PC-3 (cell line): ENCODE measurements around the gene MGLL. TPM values are rescaled to one million over a fixed set of nuclear protein-coding genes. Genes with fewer than 3 reads are reported as not detected.
A peak's percentile ranks its signal among the peaks of the same experiment; 100 is the strongest.

Experiments used
- ATAC-seq: fragments of 200-7000 bp; cut with Tn5 transposase; 2 replicates; pipeline ENCODE4 v1.9.1; 2020; ENCODE audit warnings: mild to moderate bottlenecking, moderate library complexity
- BruUV-seq: library from RNA; stranded (reverse); fragments of 400-500 nt; replicated peaks from 2 replicates; lab custom pipeline; 2021; lab: Mats Ljungman, UMichigan
- CTCF ChIA-PET: fragments of 300-600 bp; sonication (Branson Sonifier 250); formaldehyde crosslinking; loops from one replicate; lab custom pipeline; 2022; ENCODE audit warnings: antibody characterized with exemption; lab: Charles Lee
- POLR2A ChIA-PET: fragments of 300-600 bp; sonication (Branson Sonifier 250); formaldehyde crosslinking; loops from one replicate; lab custom pipeline; 2022; ENCODE audit warnings: antibody characterized with exemption; ENCODE audit not compliant: unreplicated experiment; lab: Charles Lee
- DNase-seq: peaks from one replicate; pipeline ENCODE4 v3.0.0-alpha.2; 2015
- H2AFZ ChIP-seq: fragments of 300-600 bp; sonication (generic); 2 replicates; pipeline ENCODE4 v1.6.0; 2016; ENCODE audit warnings: antibody characterized with exemption, low read length
- H3F3A ChIP-seq: fragments of 300-600 bp; sonication (generic); one replicate; pipeline ENCODE4 v1.6.0; 2017; ENCODE audit warnings: antibody characterized with exemption, low read length, control low read depth, mild to moderate bottlenecking; ENCODE audit not compliant: unreplicated experiment
- H3K27ac ChIP-seq: fragments of 300-600 bp; sonication (generic); 2 replicates; pipeline ENCODE4 v1.5.1; 2016; ENCODE audit warnings: mild to moderate bottlenecking, low read length
- H3K27me3 ChIP-seq: fragments of 300-600 bp; sonication (generic); 2 replicates; pipeline ENCODE4 v1.6.1; 2016; ENCODE audit warnings: low read length, mixed read lengths
- H3K36me3 ChIP-seq: fragments of 300-600 bp; sonication (generic); 2 replicates; pipeline ENCODE4 v1.6.1; 2016; ENCODE audit warnings: low read depth, mixed run types, low read length, mixed read lengths
- H3K4me1 ChIP-seq: fragments of 300-600 bp; sonication (generic); 2 replicates; pipeline ENCODE4 v1.5.1; 2016; ENCODE audit warnings: low read length; ENCODE audit not compliant: insufficient read depth
- H3K4me2 ChIP-seq: fragments of 300-600 bp; sonication (generic); 2 replicates; pipeline ENCODE4 v1.6.0; 2016; ENCODE audit warnings: low read length
- H3K4me3 ChIP-seq: fragments of 300-600 bp; sonication (generic); 2 replicates; pipeline ENCODE4 v1.5.1; 2016; ENCODE audit warnings: mild to moderate bottlenecking, low read length, mixed read lengths
- H3K79me2 ChIP-seq: fragments of 300-600 bp; sonication (generic); 2 replicates; pipeline ENCODE4 v1.6.1; 2017; ENCODE audit warnings: low read length, mixed read lengths
- H3K9ac ChIP-seq: fragments of 300-600 bp; sonication (generic); 2 replicates; pipeline ENCODE4 v1.6.0; 2016; ENCODE audit warnings: mild to moderate bottlenecking, low read length
- H3K9me2 ChIP-seq: fragments of 300-600 bp; sonication (generic); replicated peaks from 2 replicates; pipeline ENCODE4 v1.6.1; 2016; ENCODE audit warnings: mixed run types, low read length, mixed read lengths
- H3K9me3 ChIP-seq: fragments of 300-600 bp; sonication (generic); 2 replicates; pipeline ENCODE4 v1.6.1; 2016; ENCODE audit warnings: low read length, mixed read lengths
- H4K20me1 ChIP-seq: fragments of 300-600 bp; sonication (generic); 2 replicates; pipeline ENCODE4 v1.6.1; 2016; ENCODE audit warnings: low read length, mixed read lengths
- EZH2 ChIP-seq: fragments of 300-600 bp; sonication (generic); IDR thresholded peaks from one replicate; pipeline ENCODE4 v1.6.1; 2017; ENCODE audit warnings: antibody characterized with exemption, mild to moderate bottlenecking, low read length; ENCODE audit not compliant: unreplicated experiment
- EZH2phosphoT487 ChIP-seq: fragments of 300-600 bp; sonication (generic); IDR thresholded peaks from 2 replicates; pipeline ENCODE4 v1.6.1; 2018; ENCODE audit warnings: mild to moderate bottlenecking, antibody characterized with exemption, low read length, borderline replicate concordance
- intact Hi-C: fragments of 100-400 bp; cut with micrococcal nuclease; formaldehyde crosslinking; loops from 2 replicates; pipeline ENCODE4 v1.9.0; 2023
- total RNA-seq: library from RNA; depleted of rRNA; stranded (reverse); fragments of >200 nt; gene quantifications from 2 replicates; pipeline ENCODE4 v1.2.3, GENCODE V29; 2014
- TF ChIP-seq, protein P1 (sequence below): fragments of 300-600 bp; sonication (generic); conservative IDR thresholded peaks from 2 replicates; pipeline ENCODE4 v1.5.1; 2017; ENCODE audit warnings: antibody characterized with exemption, low read depth, mild to moderate bottlenecking, low read length

Gene MGLL
- total RNA-seq, 1 experiment from 2014 or later, result 38.7 TPM

DNA sequence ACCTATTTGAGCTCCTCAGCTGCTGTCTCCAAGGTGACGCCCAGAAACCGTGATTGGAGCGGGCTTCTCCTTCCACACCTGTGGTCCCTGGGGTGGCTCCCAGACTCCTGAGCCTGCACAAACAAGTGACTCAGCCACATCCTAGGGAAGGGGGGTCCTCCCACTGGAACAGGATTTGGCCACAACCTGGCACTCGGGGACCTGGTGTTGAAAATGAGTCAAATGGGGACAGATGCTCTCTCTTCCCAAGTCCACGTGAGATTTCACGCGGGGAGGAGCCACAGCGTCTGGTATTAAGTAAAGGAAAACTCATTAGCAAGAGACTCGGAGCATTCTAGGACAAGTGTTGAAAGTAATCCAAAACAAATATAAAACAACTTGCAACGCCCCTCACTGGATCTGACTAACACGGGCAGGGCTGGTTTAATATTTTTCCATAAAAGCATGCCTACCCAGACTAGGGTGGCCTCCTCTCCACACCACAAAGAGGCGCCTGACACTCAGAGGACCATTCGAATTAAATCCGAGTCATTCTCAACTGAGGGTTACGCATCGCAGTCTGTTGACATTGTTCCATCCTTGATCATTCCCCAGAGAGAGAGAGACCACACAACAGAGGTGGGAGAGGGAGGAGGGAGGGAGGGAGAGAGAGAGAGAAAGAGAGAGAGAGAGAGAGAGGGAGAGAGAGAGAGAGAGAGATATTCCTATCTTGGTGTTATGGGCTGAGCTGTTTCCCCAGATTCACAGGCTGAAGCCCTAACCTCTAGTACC lies 74.4 kb downstream of the MGLL start:
- CTCF ChIA-PET, result interaction anchor here (0.6 to 1.0 kb wide), 3 partner anchors 10 to 306 kb away, joined by 3 to 6 read pairs (median 4); partner anchors contain the start of gene MGLL
- intact Hi-C loops, result loop anchor here (1.0 to 5.0 kb wide), 5 partner anchors 20 to 214 kb away; partner anchors contain the start of gene MGLL

DNA sequence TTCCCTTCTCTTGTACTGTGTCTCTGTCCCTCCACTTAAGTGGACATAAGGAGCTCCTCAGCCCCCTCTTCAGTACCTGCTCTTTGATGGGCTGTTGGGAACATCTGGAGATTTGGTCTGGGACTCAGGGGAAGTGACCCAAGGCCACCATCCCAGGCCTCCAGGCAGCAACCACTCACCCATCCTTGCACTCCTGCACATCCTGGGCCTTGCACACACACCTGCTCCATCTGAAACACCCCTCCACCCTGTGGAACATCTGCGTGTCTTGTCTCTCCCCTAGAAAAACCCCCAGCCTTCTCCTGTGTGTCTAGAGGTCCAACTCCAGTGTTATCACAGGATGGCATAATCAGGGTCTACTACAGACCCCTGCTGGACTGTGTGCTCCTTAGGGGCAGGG lies 75.2 kb downstream of the MGLL start:
- Histone ChIP-seq H2AFZ (no peak overlapping the region), H3K27ac (peak overlapping the region; percentile 95), H3K36me3 (peaks cover 4% of the 10 kb centered on the region), H3K4me2 (peak overlapping the region; percentile 43), H3K9me3 (no peaks in the 10 kb centered on the region), H3K27me3 (no peaks in the 10 kb centered on the region), H3F3A (peaks cover 9% of the 10 kb centered on the region), H3K4me1 (peaks cover 58% of the 10 kb centered on the region), H3K9ac (peak overlapping the region; percentile 62), H4K20me1 (no peaks in the 10 kb centered on the region), H3K4me3 (no peak overlapping the region), H3K9me2 (no peaks in the 10 kb centered on the region), H3K79me2 (peaks cover 8% of the 10 kb centered on the region; the same call in 1 of the 2 replicates)
- CTCF ChIA-PET, result interaction anchor here (0.5 to 0.8 kb wide), 3 partner anchors 9 to 1846 kb away, joined by 3 to 7 read pairs (median 7); partner anchors contain the start of gene MGLL
- intact Hi-C loops, result loop anchor here (5.0 kb wide), 2 partner anchors 75 to 215 kb away; partner anchors contain the start of gene MGLL
- TF ChIP-seq EZH2phosphoT487 (no peak), EZH2 (no peak)
- TF ChIP-seq, protein P1, sequence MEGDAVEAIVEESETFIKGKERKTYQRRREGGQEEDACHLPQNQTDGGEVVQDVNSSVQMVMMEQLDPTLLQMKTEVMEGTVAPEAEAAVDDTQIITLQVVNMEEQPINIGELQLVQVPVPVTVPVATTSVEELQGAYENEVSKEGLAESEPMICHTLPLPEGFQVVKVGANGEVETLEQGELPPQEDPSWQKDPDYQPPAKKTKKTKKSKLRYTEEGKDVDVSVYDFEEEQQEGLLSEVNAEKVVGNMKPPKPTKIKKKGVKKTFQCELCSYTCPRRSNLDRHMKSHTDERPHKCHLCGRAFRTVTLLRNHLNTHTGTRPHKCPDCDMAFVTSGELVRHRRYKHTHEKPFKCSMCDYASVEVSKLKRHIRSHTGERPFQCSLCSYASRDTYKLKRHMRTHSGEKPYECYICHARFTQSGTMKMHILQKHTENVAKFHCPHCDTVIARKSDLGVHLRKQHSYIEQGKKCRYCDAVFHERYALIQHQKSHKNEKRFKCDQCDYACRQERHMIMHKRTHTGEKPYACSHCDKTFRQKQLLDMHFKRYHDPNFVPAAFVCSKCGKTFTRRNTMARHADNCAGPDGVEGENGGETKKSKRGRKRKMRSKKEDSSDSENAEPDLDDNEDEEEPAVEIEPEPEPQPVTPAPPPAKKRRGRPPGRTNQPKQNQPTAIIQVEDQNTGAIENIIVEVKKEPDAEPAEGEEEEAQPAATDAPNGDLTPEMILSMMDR, result no peak
- no peak for ATAC-seq
- BruUV-seq, result no TSS peak
- POLR2A ChIA-PET, result interaction anchor here (0.6 to 1.2 kb wide), 2 partner anchors 12 to 75 kb away, joined by 3 to 4 read pairs; partner anchors contain the start of gene MGLL
- DNase-seq, result no peak

More for the DNA sequence above, 74.4 kb downstream of the MGLL start:
- H3K4me3 ChIP-seq, result peak overlapping the region; percentile 33; the same call in 1 of the 2 replicates
- H3K9me3 ChIP-seq, result no peaks in the 10 kb centered on the region
- no TSS peak for BruUV-seq
- no peaks in the 10 kb centered on the region for H3K27me3 ChIP-seq
- H3K36me3 ChIP-seq, result peaks cover 4% of the 10 kb centered on the region
- DNase-seq (peak; percentile 92), ATAC-seq (peak; percentile 73)
- peak overlapping the region; percentile 62 for H3K9ac ChIP-seq
- peaks cover 58% of the 10 kb centered on the region for H3K4me1 ChIP-seq
- H3F3A ChIP-seq, result peaks cover 9% of the 10 kb centered on the region
- H3K9me2 ChIP-seq, result no peaks in the 10 kb centered on the region
- H3K4me2 ChIP-seq, result peak overlapping the region; percentile 66
- POLR2A ChIA-PET, result interaction anchor here (0.6 to 1.2 kb wide), 3 partner anchors 12 to 93 kb away, joined by 3 to 6 read pairs (median 4); no protein-coding TSS in a partner anchor
- no peak overlapping the region for H2AFZ ChIP-seq
- no peaks in the 10 kb centered on the region for H4K20me1 ChIP-seq
- peak overlapping the region; percentile 95 for H3K27ac ChIP-seq
- H3K79me2 ChIP-seq, result peaks cover 11% of the 10 kb centered on the region; the same call in 1 of the 2 replicates
- TF ChIP-seq EZH2phosphoT487 (no peak), EZH2 (no peak)
- TF ChIP-seq, protein P1, result peak; percentile 43
